GM12878 (cell line): ENCODE results near the gene LARGE1. TPM values are rescaled to one million over a fixed set of nuclear protein-coding genes. Genes with fewer than 3 reads are reported as not detected.

ENCODE experiments used
- ATAC-seq: fragments of 200-7000 bp; cut with Tn5 transposase; 3 replicates; pipeline ENCODE4 v1.9.1; 2020; ENCODE audit warnings: mild to moderate bottlenecking, moderate library complexity
- BruUV-seq: library from RNA; stranded (reverse); fragments of 400-500 nt; replicated peaks from 2 replicates; lab custom pipeline; 2021; lab: Mats Ljungman, UMichigan
- CTCF ChIA-PET: fragments of 300-600 bp; sonication (Branson Sonifier 250); formaldehyde crosslinking; extraction: SDS; loops from one replicate; lab custom pipeline; 2021; ENCODE audit warnings: inconsistent platforms; lab: Yijun Ruan, JAX
- POLR2A ChIA-PET: fragments of 350-600 bp; formaldehyde crosslinking; extraction: SDS; loops from one replicate; lab custom pipeline; 2021; ENCODE audit warnings: inconsistent platforms; lab: Charles Lee
- RAD21 ChIA-PET: fragments of 300-600 bp; sonication (Branson Sonifier 250); formaldehyde crosslinking; loops from one replicate; lab custom pipeline; 2023; ENCODE audit warnings: antibody characterized with exemption; ENCODE audit not compliant: unreplicated experiment; lab: Charles Lee
- SMC1A ChIA-PET: fragments of 300-600 bp; sonication (Branson Sonifier 250); formaldehyde crosslinking; loops from one replicate; lab custom pipeline; 2023; ENCODE audit not compliant: unreplicated experiment, uncharacterized antibody; lab: Charles Lee
- DNase-seq: peaks from one replicate; pipeline ENCODE4 v3.0.0-alpha.2; 2011; ENCODE audit warnings: low read depth, low spot score
- FAIRE-seq: peaks from 3 replicates; lab custom pipeline; 2011; peaks lifted over from hg19 to GRCh38; lab: Jason Lieb, UNC
- H2AFZ ChIP-seq: 2 replicates; pipeline ENCODE4 v1.6.0; 2011; ENCODE audit warnings: low read depth, low read length, control low read depth; ENCODE audit not compliant: control insufficient read depth
- H3K27ac ChIP-seq: 2 replicates; pipeline ENCODE4 v1.5.1; 2011; ENCODE audit warnings: control low read depth; ENCODE audit not compliant: control insufficient read depth, insufficient read depth
- H3K27me3 ChIP-seq, 2 experiments: replicated peaks in 1 of 2; 2 replicates each; pipeline versions ENCODE4 v1.6.0 to v1.6.1; 2011; ENCODE audit warnings: low read length in 1 of 2; ENCODE audit not compliant: control insufficient read depth in 2 of 2, insufficient read depth in 2 of 2
- H3K36me3 ChIP-seq, 2 experiments: 2 replicates each; pipeline ENCODE4 v1.5.1; 2011; ENCODE audit warnings: low read length in 1 of 2; ENCODE audit not compliant: control insufficient read depth in 2 of 2, insufficient read depth in 2 of 2
- H3K4me1 ChIP-seq: 2 replicates; pipeline ENCODE4 v1.6.1; 2011; ENCODE audit warnings: mild to moderate bottlenecking, low read length, moderate library complexity, mixed read lengths; ENCODE audit not compliant: control insufficient read depth, insufficient read depth
- H3K4me2 ChIP-seq: 2 replicates; pipeline ENCODE4 v1.6.0; 2011; ENCODE audit warnings: control low read depth; ENCODE audit not compliant: control insufficient read depth, insufficient read depth
- H3K4me3 ChIP-seq: fragments of 200-600 bp; sonication (generic); 2 replicates; pipeline ENCODE4 v1.5.1; 2016
- H3K79me2 ChIP-seq: 2 replicates; pipeline ENCODE4 v1.6.0; 2011; ENCODE audit warnings: low read length; ENCODE audit not compliant: control insufficient read depth, insufficient read depth
- H3K9ac ChIP-seq: 2 replicates; pipeline ENCODE4 v1.8.0; 2011; ENCODE audit warnings: low read length, control low read depth, mixed read lengths; ENCODE audit not compliant: control insufficient read depth, insufficient read depth
- H3K9me3 ChIP-seq: replicated peaks from 3 replicates; pipeline ENCODE4 v1.5.1; 2011; ENCODE audit warnings: mild to moderate bottlenecking, low read length; ENCODE audit not compliant: control insufficient read depth, insufficient read depth
- H4K20me1 ChIP-seq: 2 replicates; pipeline ENCODE4 v1.6.0; 2011; ENCODE audit not compliant: control insufficient read depth, insufficient read depth
- EGR1 ChIP-seq, 2 experiments: IDR thresholded peaks; 1 replicate in 1 of 2; 2 replicates in 1 of 2; pipeline ENCODE4 v1.6.1; 2011 to 2012; ENCODE audit warnings: low read depth in 2 of 2, low read length in 2 of 2, borderline replicate concordance in 1 of 2, mild to moderate bottlenecking in 1 of 2, moderate library complexity in 1 of 2
- POLR2A ChIP-seq: IDR thresholded peaks from 2 replicates; pipeline ENCODE4 v1.6.1; 2011; ENCODE audit warnings: low read depth, mild to moderate bottlenecking, low read length
- RAD21 ChIP-seq: IDR thresholded peaks from 2 replicates; pipeline ENCODE4 v1.6.1; 2011; ENCODE audit warnings: mild to moderate bottlenecking, low read depth, low read length, moderate library complexity; ENCODE audit not compliant: insufficient read depth
- SUZ12 ChIP-seq: fragments of 200-600 bp; sonication (generic); IDR thresholded peaks from one replicate; pipeline ENCODE4 v1.6.1; 2018; ENCODE audit warnings: antibody characterized with exemption, mild to moderate bottlenecking; ENCODE audit not compliant: unreplicated experiment
- ZNF217 ChIP-seq: fragments of 450-650 bp; IDR thresholded peaks from 2 replicates; pipeline ENCODE4 v1.6.1; 2017; ENCODE audit warnings: antibody characterized with exemption, mild to moderate bottlenecking
- WGBS: methylation state at CpG from one replicate; pipeline ENCODE4 v1.1.6; 2016; ENCODE audit warnings: low lambda C conversion rate; ENCODE audit not compliant: insufficient replicate concordance, insufficient coverage; ENCODE audit errors: missing lambda C conversion rate; 5-methylcytosine and 5-hydroxymethylcytosine counted together
- in situ Hi-C: fragments of 300-500 bp; cut with MboI; formaldehyde crosslinking; loops from 9 replicates; pipeline ENCODE4 v1.14.3; 2018; ENCODE audit warnings: mixed read lengths
- intact Hi-C: fragments of 100-400 bp; cut with micrococcal nuclease; formaldehyde crosslinking; loops from one replicate; pipeline ENCODE4 v1.14.2; 2022; ENCODE audit not compliant: unreplicated experiment
- polyA plus RNA-seq, 11 experiments: library from polyadenylated mRNA; depleted of rRNA in 4 of 11; unstranded in 6 of 11; stranded (reverse) in 5 of 11; fragments of >200 nt; fragmentation: Nextera tagmentation in 4 of 11; fragmentation: Illumina TruSeq in 1 of 11; extraction: Ambion mirVana in 4 of 11; extraction: Trizol in 1 of 11; gene quantifications; 1 replicate in 1 of 11; 2 replicates in 10 of 11; pipeline versions ENCODE4 v1.2.1 to v1.2.3, GENCODE V29; 2011 to 2016; ENCODE audit warnings: inconsistent platforms in 2 of 11, missing spikeins in 2 of 11, low read depth in 1 of 11
- total RNA-seq, 4 experiments: library from RNA; depleted of rRNA in 3 of 4; stranded (reverse); fragments of >200 nt in 3 of 4; fragmentation: Illumina TruSeq in 1 of 4; extraction: Trizol in 1 of 4; gene quantifications; 2 replicates each; pipeline versions ENCODE4 v1.2.1 to v1.2.3, GENCODE V29; 2013 to 2021

Gene LARGE1
- total and polyA plus RNA-seq, 10 of the 15 experiments (the other 5 are each of a cell fraction or from before 2014, with no cell fraction given) = 3.2 to 41.4 (median 17.3) TPM

- Histone ChIP-seq H3K9me3 (no peaks in the 10 kb centered on the region; the same call in 2 of the 3 replicates), H4K20me1 (no peaks in the 10 kb centered on the region), H3K36me3 (no peaks in the 10 kb centered on the region; a peak in 2 of 4 replicates), H3K4me2 (no peak overlapping the region), H2AFZ (no peak overlapping the region), H3K79me2 (no peaks in the 10 kb centered on the region), H3K9ac (no peak overlapping the region), H3K4me1 (no peaks in the 10 kb centered on the region), H3K27ac (no peak overlapping the region), H3K27me3 (no peaks in the 10 kb centered on the region), H3K4me3 (no peak overlapping the region)
- in situ Hi-C loops (no loop called here), intact Hi-C loops (no loop called here)
- FAIRE-seq = no peak
- no peak for TF ChIP-seq ZNF217
- no peak for TF ChIP-seq RAD21
- TF ChIP-seq POLR2A = no peak
- TF ChIP-seq SUZ12 = no peak
- ChIA-PET POLR2A (no interaction called here), CTCF (no interaction called here), SMC1A (no interaction called here), RAD21 (no interaction called here)
- no peak for DNase-seq
- BruUV-seq = no TSS peak
- WGBS = 45% methylated on average over 2 of the region's 2 CpGs
- ATAC-seq = no peak
Measured at GRCh38 chr22:33635766-33636165, 284.5 kb downstream of the LARGE1 start.

- in situ Hi-C loops = no loop called here
- ChIA-PET SMC1A (no interaction called here), CTCF (no interaction called here), POLR2A (no interaction called here), RAD21 (no interaction called here)
- H2AFZ ChIP-seq = no peak overlapping the region
- no peaks in the 10 kb centered on the region for H3K9me3 ChIP-seq
- WGBS = 89% methylated on average over 9 of the region's 9 CpGs
- no peak overlapping the region for H3K4me2 ChIP-seq
- BruUV-seq = no TSS peak
- no peaks in the 10 kb centered on the region for H4K20me1 ChIP-seq
- H3K79me2 ChIP-seq = no peaks in the 10 kb centered on the region
- H3K27me3 ChIP-seq = no peaks in the 10 kb centered on the region
- intact Hi-C loops = no loop called here
- DNase-seq = no peak
- no peak for ATAC-seq
- H3K9ac ChIP-seq = no peak overlapping the region
- H3K4me3 ChIP-seq = no peak overlapping the region
- FAIRE-seq = no peak
- H3K27ac ChIP-seq = no peak overlapping the region
- H3K36me3 ChIP-seq = no peaks in the 10 kb centered on the region
- TF ChIP-seq EGR1 (IDR thresholded peaks at IDR 0.05; ENCODE audit: borderline replicate concordance in 1 of 2, low read depth in 2 of 2, low read length in 2 of 2) = no peak
- H3K4me1 ChIP-seq = no peaks in the 10 kb centered on the region
Measured at GRCh38 chr22:33631777-33632176, 288.5 kb downstream of the LARGE1 start.
